BE2C (cell line): ENCODE measurements around the gene GRM4.

Source experiments
- DNase-seq: peaks from one replicate; pipeline ENCODE4 v3.0.0-alpha.2; 2020
- H3K27me3 ChIP-seq: fragments of 250-450 bp; sonication (Bioruptor Pico); 2 replicates; pipeline ENCODE4 v1.5.1; 2020; ENCODE audit warnings: mild to moderate bottlenecking
- H3K36me3 ChIP-seq: fragments of 250-450 bp; sonication (Bioruptor Pico); 2 replicates; pipeline ENCODE4 v1.5.1; 2020; ENCODE audit warnings: mild to moderate bottlenecking
- H3K4me1 ChIP-seq: fragments of 250-450 bp; sonication (Bioruptor Pico); 2 replicates; pipeline ENCODE4 v1.5.1; 2020
- H3K4me3 ChIP-seq: 2 replicates; pipeline ENCODE4 v1.5.1; 2011; ENCODE audit warnings: low read depth, low read length
- H3K9me3 ChIP-seq: fragments of 250-450 bp; sonication (Bioruptor Pico); 2 replicates; pipeline ENCODE4 v1.5.1; 2020
- TF ChIP-seq, protein P1 (sequence below): IDR thresholded peaks from 2 replicates; pipeline ENCODE4 v1.5.1; 2012; ENCODE audit warnings: mild to moderate bottlenecking, low read depth, low read length

The GRM4 gene

GRCh38 chr6:34129753-34130152 lies 16.1 kb downstream of the GRM4 start:
- no peak for DNase-seq
- H3K27me3 ChIP-seq, result no peaks in the 10 kb centered on the region
- H3K4me3 ChIP-seq, result no peak overlapping the region
- H3K4me1 ChIP-seq, result peaks cover 4% of the 10 kb centered on the region; the same call in 1 of the 2 replicates
- H3K9me3 ChIP-seq, result no peaks in the 10 kb centered on the region
- TF ChIP-seq, protein P1, sequence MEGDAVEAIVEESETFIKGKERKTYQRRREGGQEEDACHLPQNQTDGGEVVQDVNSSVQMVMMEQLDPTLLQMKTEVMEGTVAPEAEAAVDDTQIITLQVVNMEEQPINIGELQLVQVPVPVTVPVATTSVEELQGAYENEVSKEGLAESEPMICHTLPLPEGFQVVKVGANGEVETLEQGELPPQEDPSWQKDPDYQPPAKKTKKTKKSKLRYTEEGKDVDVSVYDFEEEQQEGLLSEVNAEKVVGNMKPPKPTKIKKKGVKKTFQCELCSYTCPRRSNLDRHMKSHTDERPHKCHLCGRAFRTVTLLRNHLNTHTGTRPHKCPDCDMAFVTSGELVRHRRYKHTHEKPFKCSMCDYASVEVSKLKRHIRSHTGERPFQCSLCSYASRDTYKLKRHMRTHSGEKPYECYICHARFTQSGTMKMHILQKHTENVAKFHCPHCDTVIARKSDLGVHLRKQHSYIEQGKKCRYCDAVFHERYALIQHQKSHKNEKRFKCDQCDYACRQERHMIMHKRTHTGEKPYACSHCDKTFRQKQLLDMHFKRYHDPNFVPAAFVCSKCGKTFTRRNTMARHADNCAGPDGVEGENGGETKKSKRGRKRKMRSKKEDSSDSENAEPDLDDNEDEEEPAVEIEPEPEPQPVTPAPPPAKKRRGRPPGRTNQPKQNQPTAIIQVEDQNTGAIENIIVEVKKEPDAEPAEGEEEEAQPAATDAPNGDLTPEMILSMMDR, result no peak
- H3K36me3 ChIP-seq, result no peaks in the 10 kb centered on the region

DNA sequence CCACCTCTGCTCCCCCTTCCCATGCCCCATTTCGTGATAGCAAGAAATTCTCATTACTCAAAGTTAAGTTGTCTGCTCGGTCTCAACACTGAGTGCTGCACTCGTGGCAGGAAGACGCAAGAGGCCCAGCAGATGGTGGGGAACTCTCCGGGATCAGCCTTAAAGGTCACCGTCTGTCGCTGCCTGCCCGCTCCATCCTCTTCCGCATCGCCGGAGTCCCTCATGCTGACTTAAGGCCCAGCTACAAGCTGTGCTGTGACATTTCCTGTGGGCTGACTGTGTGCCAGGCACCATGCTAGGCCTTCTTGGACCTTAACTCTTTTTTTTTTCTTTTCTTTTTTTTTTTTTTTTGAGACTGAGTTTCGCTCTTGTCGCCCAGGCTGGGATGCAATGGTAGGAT lies 17.8 kb downstream of the GRM4 start:
- no peaks in the 10 kb centered on the region for H3K27me3 ChIP-seq
- H3K4me3 ChIP-seq, result no peak overlapping the region
- peaks cover 4% of the 10 kb centered on the region; the same call in 1 of the 2 replicates for H3K4me1 ChIP-seq
- no peaks in the 10 kb centered on the region for H3K9me3 ChIP-seq
- no peaks in the 10 kb centered on the region for H3K36me3 ChIP-seq
- TF ChIP-seq, protein P1, result no peak
- no peak for DNase-seq

GRCh38 chr6:34126419-34126818 lies 19.5 kb downstream of the GRM4 start:
- TF ChIP-seq, protein P1, result 0 out of 2 replicates have a peak, but pooled peaks have one; percentile 12
- H3K9me3 ChIP-seq, result no peaks in the 10 kb centered on the region
- no peaks in the 10 kb centered on the region for H3K36me3 ChIP-seq
- no peaks in the 10 kb centered on the region for H3K27me3 ChIP-seq
- H3K4me1 ChIP-seq, result peaks cover 1% of the 10 kb centered on the region
- H3K4me3 ChIP-seq, result no peak overlapping the region
- no peak for DNase-seq

GRCh38 chr6:34125939-34126338 lies 19.9 kb downstream of the GRM4 start:
- Histone ChIP-seq H3K4me1 (peaks cover 6% of the 10 kb centered on the region), H3K9me3 (no peaks in the 10 kb centered on the region), H3K36me3 (no peaks in the 10 kb centered on the region), H3K27me3 (no peaks in the 10 kb centered on the region), H3K4me3 (no peak overlapping the region)
- TF ChIP-seq, protein P1, result no peak
- no peak for DNase-seq

DNA sequence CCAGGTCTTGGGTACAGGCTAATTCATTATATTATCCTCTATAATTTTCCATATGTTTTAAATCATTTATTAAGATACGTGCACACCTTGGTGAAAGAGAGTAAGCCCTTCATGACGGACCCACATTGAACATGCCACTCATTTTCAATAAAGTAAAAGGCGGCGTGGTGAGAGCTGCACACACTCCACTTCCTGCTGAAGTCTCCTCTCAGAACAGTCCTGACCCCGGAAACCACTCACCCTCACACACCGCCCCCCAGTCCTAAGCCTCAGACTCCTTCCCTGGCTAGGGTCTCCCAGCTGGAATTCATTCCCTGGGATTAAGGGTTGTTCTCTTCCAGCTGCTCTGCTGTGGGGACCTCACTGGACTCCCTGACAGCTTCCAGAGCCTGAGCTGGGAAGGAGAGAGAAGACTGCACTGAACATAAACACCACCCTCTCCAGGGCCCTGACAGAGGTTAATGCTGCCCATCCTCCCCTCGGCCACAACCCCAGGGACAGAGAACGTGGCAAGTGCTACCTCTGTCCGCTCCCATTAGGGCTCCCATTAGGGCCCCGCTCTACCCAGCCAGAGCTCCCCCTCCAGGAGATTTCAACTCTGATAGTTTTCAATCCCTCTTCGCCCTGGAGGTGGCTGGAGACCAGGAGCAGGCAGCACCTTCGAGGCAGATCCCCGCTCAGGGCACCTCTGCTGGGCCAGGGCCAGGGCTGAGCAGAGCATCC lies 24.8 kb downstream of the GRM4 start:
- no peaks in the 10 kb centered on the region for H3K9me3 ChIP-seq
- no peaks in the 10 kb centered on the region for H3K36me3 ChIP-seq
- no peak overlapping the region for H3K4me3 ChIP-seq
- H3K27me3 ChIP-seq, result no peaks in the 10 kb centered on the region
- TF ChIP-seq, protein P1, result peak; percentile 31; the same call in 1 of the 2 replicates
- H3K4me1 ChIP-seq, result peaks cover 8% of the 10 kb centered on the region
- DNase-seq, result peak; percentile 45

GRCh38 chr6:34115915-34116314 lies 30.0 kb downstream of the GRM4 start:
- H3K4me1 ChIP-seq, result peaks cover 2% of the 10 kb centered on the region; the same call in 1 of the 2 replicates
- no peaks in the 10 kb centered on the region for H3K27me3 ChIP-seq
- no peaks in the 10 kb centered on the region for H3K36me3 ChIP-seq
- TF ChIP-seq, protein P1, result no peak
- H3K4me3 ChIP-seq, result no peak overlapping the region
- no peaks in the 10 kb centered on the region for H3K9me3 ChIP-seq
- DNase-seq, result no peak
